ENCODE data around the gene AASDH. TPM values are rescaled to one million over a fixed set of nuclear protein-coding genes. Genes with fewer than 3 reads are reported as not detected.

Gene AASDH
- total and polyA plus RNA-seq, 8 donors: 2.8 to 58.0 (median 9.9) TPM

DNA sequence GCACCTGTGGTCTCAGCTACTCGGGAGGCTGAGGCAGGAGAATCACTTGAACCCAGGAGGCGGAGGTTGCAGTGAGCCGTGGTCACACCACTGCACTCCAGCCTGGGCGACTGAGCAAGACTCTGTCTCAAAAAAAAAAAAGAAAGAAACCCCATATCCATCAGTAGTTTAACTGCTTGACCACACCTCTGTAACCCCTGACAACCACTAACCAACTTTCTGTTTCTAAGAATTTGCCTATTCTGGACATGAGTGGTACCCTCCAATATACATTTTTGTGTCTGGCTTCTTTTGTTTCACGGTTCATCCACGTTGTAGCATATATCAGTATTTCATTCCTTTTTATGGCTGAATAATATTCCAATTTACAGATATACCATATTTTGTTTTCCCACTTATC is 39.0 kb upstream of the AASDH start:
- Histone ChIP-seq H3K27ac (no peak overlapping the region), H3K4me3 (no peak overlapping the region), H3K9me3 (no peaks in the 10 kb centered on the region), H3K4me1 (peaks cover 0 to 8% (median 4%) of the 10 kb centered on the region in 4 donors), H3K36me3 (no peaks in the 10 kb centered on the region), H3K27me3 (no peaks in the 10 kb centered on the region)
- DNase-seq: no peak
- no peak for TF ChIP-seq POLR2AphosphoS5 (IDR thresholded peaks at IDR 0.05)
- TF ChIP-seq POLR2A (IDR thresholded peaks at IDR 0.05): no peak
- TF ChIP-seq EP300 (IDR thresholded peaks at IDR 0.05): no peak
- TF ChIP-seq, protein P1, sequence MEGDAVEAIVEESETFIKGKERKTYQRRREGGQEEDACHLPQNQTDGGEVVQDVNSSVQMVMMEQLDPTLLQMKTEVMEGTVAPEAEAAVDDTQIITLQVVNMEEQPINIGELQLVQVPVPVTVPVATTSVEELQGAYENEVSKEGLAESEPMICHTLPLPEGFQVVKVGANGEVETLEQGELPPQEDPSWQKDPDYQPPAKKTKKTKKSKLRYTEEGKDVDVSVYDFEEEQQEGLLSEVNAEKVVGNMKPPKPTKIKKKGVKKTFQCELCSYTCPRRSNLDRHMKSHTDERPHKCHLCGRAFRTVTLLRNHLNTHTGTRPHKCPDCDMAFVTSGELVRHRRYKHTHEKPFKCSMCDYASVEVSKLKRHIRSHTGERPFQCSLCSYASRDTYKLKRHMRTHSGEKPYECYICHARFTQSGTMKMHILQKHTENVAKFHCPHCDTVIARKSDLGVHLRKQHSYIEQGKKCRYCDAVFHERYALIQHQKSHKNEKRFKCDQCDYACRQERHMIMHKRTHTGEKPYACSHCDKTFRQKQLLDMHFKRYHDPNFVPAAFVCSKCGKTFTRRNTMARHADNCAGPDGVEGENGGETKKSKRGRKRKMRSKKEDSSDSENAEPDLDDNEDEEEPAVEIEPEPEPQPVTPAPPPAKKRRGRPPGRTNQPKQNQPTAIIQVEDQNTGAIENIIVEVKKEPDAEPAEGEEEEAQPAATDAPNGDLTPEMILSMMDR (IDR thresholded peaks at IDR 0.05): no peak
- intact Hi-C loops (cut with DNase I; ENCODE audit: low total_unique reads): no loop called here
- 93 to 96% (median 94%) methylated on average over 6 of the region's 6 CpGs for WGBS, 5 donors

DNA sequence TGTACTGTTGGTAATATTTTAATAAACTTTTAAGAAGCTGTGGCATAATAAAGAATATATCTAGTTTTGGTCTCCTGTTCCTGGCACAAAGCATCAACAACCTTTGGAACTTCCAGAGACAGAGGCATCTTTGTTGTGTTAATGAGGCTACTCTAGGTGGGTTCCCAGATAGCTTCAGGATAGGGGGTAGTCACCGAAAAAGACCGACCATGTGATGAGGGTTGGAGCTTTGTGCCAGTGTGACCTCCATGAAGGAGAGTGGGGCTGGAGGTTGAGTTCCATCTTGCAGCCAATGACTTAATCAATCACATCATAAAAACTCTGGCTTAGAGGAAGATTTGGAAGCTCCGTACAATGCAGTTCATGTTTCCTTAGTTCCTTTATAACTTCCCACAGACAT is 38.2 kb upstream of the AASDH start:
- H3K4me3 ChIP-seq: no peak overlapping the region
- TF ChIP-seq POLR2A (IDR thresholded peaks at IDR 0.05) (no peak), EP300 (IDR thresholded peaks at IDR 0.05) (no peak), POLR2AphosphoS5 (IDR thresholded peaks at IDR 0.05) (no peak)
- no peaks in the 10 kb centered on the region for H3K9me3 ChIP-seq
- no peaks in the 10 kb centered on the region for H3K27me3 ChIP-seq
- whole genome bisulfite sequencing, 5 donors: 81 to 91% (median 87%) methylated on average over 3 of the region's 3 CpGs
- H3K36me3 ChIP-seq: no peaks in the 10 kb centered on the region
- peaks cover 0 to 8% (median 4%) of the 10 kb centered on the region in 4 donors for H3K4me1 ChIP-seq
- DNase-seq: no peak
- intact Hi-C loops (cut with DNase I; ENCODE audit: low total_unique reads): no loop called here
- H3K27ac ChIP-seq: no peak overlapping the region

DNA sequence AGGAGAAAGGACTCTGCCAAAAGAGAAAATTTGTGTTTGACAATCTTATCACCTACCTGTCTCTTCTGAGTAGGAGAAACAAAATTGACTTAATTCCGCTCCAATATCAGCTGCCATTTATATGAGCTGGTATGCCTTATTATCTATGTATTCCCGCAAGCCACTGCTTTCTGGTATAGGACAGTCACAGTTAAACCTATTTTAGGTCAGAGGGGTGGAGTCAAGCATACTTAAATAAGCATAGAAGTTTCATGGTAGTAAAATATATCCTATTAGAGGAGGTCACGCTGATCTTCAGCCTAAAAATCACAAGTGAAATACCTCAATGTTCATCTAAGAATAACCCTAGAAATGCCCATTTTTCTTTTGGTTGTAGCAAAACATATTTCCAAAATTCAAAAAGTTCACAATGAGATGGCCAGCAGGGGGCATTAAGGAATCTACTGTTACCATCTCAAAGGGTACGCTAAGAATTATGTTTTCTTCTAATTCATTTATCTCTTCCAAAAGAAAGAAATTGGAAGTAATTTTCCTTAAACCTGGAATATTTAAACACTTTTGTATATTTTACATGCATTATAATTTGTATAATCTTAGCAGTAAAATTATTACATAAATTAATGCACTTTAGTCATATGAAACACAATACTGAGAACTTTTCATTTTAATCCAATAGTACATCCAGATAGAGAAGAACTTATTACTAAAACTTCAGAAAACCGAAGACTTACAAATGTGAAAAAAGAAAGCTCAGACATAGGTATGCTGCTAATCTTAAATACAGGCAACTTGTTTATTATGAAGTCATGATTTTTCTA is 37.6 kb upstream of the AASDH start:
- 46 to 61% (median 50%) methylated on average over 5 of the region's 5 CpGs for WGBS, 5 donors
- Histone ChIP-seq H3K9me3 (no peaks in the 10 kb centered on the region), H3K4me1 (peaks cover 0 to 8% (median 4%) of the 10 kb centered on the region in 4 donors), H3K4me3 (no peak overlapping the region), H3K27me3 (no peaks in the 10 kb centered on the region), H3K27ac (no peak overlapping the region), H3K36me3 (no peaks in the 10 kb centered on the region)
- TF ChIP-seq, protein P1 (IDR thresholded peaks at IDR 0.05): peak in 5 of 7 experiments; percentile 37 to 68 (median 58)
- TF ChIP-seq EP300 (IDR thresholded peaks at IDR 0.05): no peak
- DNase-seq: peak; percentile 32 to 64
- intact Hi-C loops (cut with DNase I; ENCODE audit: low total_unique reads): no loop called here

DNA sequence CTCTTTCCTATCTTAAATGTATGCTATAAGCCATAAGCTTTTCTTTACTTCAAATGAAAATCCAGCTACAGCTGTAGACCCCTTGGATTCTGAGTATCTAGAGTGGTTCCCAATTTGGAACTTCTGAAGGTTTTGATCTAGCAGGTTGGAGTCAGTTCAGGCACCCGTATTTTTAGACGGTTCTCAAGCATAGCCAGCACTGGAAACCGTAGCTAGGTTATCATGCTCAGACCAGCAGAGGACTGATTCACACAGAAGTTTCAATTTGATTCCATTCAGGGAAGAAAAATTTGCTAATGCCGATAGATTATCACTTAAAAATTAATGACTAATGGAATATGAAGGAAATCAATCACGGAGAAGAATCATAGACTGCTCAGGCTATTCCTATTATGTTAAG is 36.9 kb upstream of the AASDH start:
- 84 to 92% (median 89%) methylated on average over 5 of the region's 5 CpGs for WGBS, 5 donors
- Histone ChIP-seq H3K9me3 (no peaks in the 10 kb centered on the region), H3K4me1 (peaks cover 0 to 8% (median 4%) of the 10 kb centered on the region in 4 donors), H3K27ac (no peak overlapping the region), H3K36me3 (no peaks in the 10 kb centered on the region), H3K4me3 (no peak overlapping the region), H3K27me3 (no peaks in the 10 kb centered on the region)
- DNase-seq: no peak
- intact Hi-C loops (cut with DNase I; ENCODE audit: low total_unique reads): no loop called here
- TF ChIP-seq, protein P1 (IDR thresholded peaks at IDR 0.05): no peak
- TF ChIP-seq POLR2AphosphoS5 (IDR thresholded peaks at IDR 0.05) (no peak), EP300 (IDR thresholded peaks at IDR 0.05) (no peak), POLR2A (IDR thresholded peaks at IDR 0.05) (no peak)

DNA sequence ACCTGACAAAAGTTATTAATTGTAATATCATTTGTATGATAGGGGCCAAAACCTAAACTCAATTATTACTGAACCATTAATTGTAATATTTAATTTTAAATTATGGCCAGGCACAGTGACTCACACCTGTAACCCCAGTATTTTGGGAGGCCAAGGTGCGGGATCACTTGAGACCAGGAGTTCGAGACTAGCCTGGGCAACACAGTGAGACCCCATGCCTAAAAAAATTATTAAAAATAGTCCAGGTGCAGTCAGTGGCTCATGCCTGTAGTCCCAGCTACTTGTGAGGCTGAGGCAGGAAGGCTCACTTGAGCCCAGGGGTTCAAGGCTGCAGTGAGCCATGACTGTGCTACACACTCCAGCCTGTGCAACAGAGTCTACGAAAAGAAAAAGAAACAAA is 30.1 kb upstream of the AASDH start:
- TF ChIP-seq, protein P1 (IDR thresholded peaks at IDR 0.05): no peak
- DNase-seq: no peak
- intact Hi-C loops (cut with DNase I; ENCODE audit: low total_unique reads): no loop called here
- H3K4me3 ChIP-seq: no peak overlapping the region
- no peaks in the 10 kb centered on the region for H3K27me3 ChIP-seq
- no peaks in the 10 kb centered on the region for H3K4me1 ChIP-seq
- WGBS, 5 donors: 92 to 98% (median 95%) methylated on average over 3 of the region's 3 CpGs
- H3K9me3 ChIP-seq: no peaks in the 10 kb centered on the region
- H3K27ac ChIP-seq: no peak overlapping the region
- H3K36me3 ChIP-seq: no peaks in the 10 kb centered on the region

All from stomach (tissue), 9 donors.